Measurements from ENCODE around the gene TUBG1. TPM values are rescaled to one million over a fixed set of nuclear protein-coding genes. Genes with fewer than 3 reads are reported as not detected.

TUBG1 gene
- total RNA-seq, 1 donor from 2014 or later, result 102 TPM

DNA sequence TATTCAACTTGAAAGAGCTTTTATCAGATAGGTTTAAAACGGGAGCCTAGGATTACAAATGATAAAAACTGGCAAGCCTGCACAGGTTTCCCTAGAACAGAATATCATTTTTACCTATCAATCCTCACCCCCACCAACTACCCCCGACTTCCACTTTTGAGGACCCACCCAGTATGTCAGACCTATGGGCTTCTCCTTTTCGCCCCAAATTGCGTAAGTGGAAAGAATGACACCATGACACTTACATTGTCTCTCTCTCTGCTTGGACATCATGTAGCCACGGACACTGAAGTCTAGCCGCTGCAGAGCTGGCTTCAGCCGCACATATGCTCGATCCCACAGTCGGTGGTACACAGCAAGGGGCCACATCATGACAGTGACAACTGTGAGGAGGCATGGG, 24.6 kb upstream of the TUBG1 start:
- no peak for DNase-seq (ENCODE audit: low read depth, low spot score)
- TF ChIP-seq, protein P1, sequence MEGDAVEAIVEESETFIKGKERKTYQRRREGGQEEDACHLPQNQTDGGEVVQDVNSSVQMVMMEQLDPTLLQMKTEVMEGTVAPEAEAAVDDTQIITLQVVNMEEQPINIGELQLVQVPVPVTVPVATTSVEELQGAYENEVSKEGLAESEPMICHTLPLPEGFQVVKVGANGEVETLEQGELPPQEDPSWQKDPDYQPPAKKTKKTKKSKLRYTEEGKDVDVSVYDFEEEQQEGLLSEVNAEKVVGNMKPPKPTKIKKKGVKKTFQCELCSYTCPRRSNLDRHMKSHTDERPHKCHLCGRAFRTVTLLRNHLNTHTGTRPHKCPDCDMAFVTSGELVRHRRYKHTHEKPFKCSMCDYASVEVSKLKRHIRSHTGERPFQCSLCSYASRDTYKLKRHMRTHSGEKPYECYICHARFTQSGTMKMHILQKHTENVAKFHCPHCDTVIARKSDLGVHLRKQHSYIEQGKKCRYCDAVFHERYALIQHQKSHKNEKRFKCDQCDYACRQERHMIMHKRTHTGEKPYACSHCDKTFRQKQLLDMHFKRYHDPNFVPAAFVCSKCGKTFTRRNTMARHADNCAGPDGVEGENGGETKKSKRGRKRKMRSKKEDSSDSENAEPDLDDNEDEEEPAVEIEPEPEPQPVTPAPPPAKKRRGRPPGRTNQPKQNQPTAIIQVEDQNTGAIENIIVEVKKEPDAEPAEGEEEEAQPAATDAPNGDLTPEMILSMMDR (conservative IDR thresholded peaks at IDR 0.05), result no peak
- Mint-ChIP-seq H3K27me3 (ENCODE audit: low read depth) (no peaks in the 10 kb centered on the region), H3K9me3 (no peaks in the 10 kb centered on the region), H3K36me3 (ENCODE audit: low read depth) (peaks cover 5% of the 10 kb centered on the region), H3K4me3 (no peak overlapping the region), H3K27ac (ENCODE audit: unreplicated experiment) (no peak overlapping the region), H3K4me1 (peaks cover under 1% of the 10 kb centered on the region)

DNA sequence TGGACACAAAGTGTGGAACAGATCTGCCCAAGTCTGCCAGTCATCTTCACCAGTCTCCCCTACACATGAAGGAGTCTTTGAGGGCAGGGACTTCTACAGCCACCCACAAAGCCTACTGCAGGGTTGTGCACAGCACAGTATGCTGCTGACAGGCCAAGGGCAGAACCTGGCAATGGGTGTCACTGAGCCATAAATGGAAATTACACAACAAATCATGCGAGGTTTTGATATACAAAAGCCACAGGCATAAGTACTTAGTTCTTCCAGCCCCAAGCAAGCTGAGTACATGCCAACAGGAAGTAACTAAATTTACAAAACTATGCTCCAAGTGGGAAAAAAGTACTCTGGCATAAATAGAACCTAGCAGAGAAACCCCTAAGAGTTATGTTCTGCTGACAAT, 24.1 kb upstream of the TUBG1 start:
- no peak overlapping the region for H3K4me3 Mint-ChIP-seq

DNA sequence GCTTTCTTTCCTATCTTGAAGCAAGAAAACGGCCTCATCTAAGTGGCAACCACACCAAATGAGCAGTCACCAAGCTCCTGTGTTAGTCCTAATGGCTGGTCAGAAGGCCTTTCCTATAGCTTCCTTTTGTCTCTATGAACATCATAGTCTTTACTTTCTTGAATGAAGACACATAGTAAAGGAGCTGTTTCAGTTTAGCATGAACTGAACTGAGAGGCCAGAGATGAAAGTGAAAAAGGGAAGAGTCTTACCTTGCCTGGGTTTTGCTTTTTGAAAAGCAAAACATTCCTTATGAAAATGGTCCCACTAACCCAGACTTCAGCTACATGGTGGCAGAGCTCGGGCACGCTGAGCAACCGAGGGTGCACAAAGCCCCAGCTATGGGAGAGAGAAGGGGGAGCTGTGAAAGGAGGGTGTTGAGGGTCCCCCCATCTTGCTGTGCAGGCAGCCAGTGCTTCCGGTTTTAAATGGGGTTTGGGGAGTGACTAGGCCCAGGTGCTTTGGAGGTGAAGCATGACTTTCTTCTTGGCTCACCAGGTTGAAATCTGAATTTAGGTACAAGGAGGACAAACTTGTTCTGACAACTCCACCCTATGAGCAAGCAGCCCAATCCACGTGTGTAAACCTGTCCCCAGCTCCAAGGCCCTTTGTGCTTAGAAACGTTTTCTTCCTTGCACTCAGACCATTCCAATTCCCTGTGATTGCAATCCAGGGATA, 22.8 kb upstream of the TUBG1 start:
- H3K4me3 Mint-ChIP-seq, result no peak overlapping the region
- TF ChIP-seq, protein P1 (conservative IDR thresholded peaks at IDR 0.05), result no peak
- no peaks in the 10 kb centered on the region for H3K27me3 Mint-ChIP-seq (ENCODE audit: low read depth)
- H3K9me3 Mint-ChIP-seq, result no peaks in the 10 kb centered on the region
- no peaks in the 10 kb centered on the region for H3K4me1 Mint-ChIP-seq
- H3K27ac Mint-ChIP-seq (ENCODE audit: unreplicated experiment), result no peak overlapping the region
- peaks cover 5% of the 10 kb centered on the region for H3K36me3 Mint-ChIP-seq (ENCODE audit: low read depth)
- no peak for DNase-seq (ENCODE audit: low read depth, low spot score)

More for the DNA sequence above, 24.1 kb upstream of the TUBG1 start:
- Mint-ChIP-seq H3K27me3 (ENCODE audit: low read depth) (no peaks in the 10 kb centered on the region), H3K9me3 (no peaks in the 10 kb centered on the region), H3K4me1 (no peaks in the 10 kb centered on the region), H3K36me3 (ENCODE audit: low read depth) (peaks cover 5% of the 10 kb centered on the region), H3K27ac (ENCODE audit: unreplicated experiment) (no peak overlapping the region)
- no peak for DNase-seq (ENCODE audit: low read depth, low spot score)
- TF ChIP-seq, protein P1 (conservative IDR thresholded peaks at IDR 0.05), result no peak

DNA sequence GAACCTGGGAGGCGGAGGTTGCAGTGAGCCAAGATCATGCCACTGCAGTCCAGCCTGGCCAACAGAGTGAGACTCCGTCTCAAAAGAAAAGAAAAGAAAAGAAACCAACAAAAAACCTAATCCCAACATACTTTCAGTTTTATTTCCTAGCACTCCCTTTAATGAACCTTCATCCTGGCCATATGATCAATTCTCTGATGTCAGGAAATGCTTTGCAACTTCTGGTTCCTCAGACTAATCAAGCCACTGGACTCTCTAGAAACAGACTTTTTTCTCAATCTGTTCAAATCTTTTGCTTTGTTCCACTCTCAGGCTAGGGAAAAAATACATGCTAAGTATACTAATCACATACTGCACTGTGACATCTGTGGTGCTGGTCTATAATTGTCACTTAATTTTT, 18.6 kb upstream of the TUBG1 start:
- no peaks in the 10 kb centered on the region for H3K27me3 Mint-ChIP-seq (ENCODE audit: low read depth)
- no peak overlapping the region for H3K4me3 Mint-ChIP-seq
- H3K9me3 Mint-ChIP-seq, result no peaks in the 10 kb centered on the region
- no peak for DNase-seq (ENCODE audit: low read depth, low spot score)
- TF ChIP-seq, protein P1 (conservative IDR thresholded peaks at IDR 0.05), result no peak
- no peak overlapping the region for H3K27ac Mint-ChIP-seq (ENCODE audit: unreplicated experiment)
- H3K4me1 Mint-ChIP-seq, result no peaks in the 10 kb centered on the region
- H3K36me3 Mint-ChIP-seq (ENCODE audit: low read depth), result no peaks in the 10 kb centered on the region

DNA sequence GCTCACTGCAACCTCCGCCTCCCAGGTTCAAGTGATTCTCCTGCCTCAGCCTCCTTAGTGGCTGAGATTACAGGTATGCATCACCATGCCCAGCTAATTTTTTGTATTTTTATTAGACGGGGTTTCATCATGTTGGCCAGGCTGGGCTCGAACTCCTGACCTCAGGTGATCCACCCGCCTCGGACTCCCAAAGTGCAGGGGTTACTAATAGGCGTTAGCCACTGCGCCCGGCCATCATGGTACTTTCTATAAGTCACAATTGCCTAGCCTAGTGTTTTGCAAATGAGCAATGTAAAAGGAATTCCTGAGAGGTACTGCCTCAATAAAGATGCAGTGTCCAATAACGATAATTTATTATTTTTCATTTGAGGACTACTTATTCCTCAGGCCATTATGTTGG, 18.1 kb upstream of the TUBG1 start:
- DNase-seq (ENCODE audit: low read depth, low spot score), result no peak
- TF ChIP-seq, protein P1 (conservative IDR thresholded peaks at IDR 0.05), result no peak
- Mint-ChIP-seq H3K36me3 (ENCODE audit: low read depth) (peaks cover 2% of the 10 kb centered on the region), H3K9me3 (no peaks in the 10 kb centered on the region), H3K4me3 (no peak overlapping the region), H3K27ac (ENCODE audit: unreplicated experiment) (no peak overlapping the region), H3K4me1 (no peaks in the 10 kb centered on the region), H3K27me3 (ENCODE audit: low read depth) (no peaks in the 10 kb centered on the region)
